Measurements from ENCODE around the gene MARCHF2.

DNA sequence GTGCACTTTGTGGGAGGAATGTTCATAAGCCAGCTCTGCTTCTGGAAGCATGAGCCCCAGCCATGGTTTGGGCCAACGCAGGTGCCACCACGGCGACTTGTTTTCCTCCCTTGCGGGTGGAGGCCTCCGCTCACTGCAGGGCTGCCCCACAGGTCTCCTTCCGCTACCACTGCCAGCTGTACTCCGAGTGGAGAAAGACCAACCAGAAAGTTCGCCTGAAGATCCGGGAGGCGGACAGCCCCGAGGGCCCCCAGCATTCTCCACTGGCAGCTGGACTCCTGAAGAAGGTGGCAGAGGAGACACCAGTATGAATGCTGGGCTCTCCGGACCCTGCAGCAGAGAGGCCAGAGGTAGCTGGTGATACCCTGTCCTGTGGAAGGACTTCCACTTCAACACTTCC, 25.1 kb downstream of the MARCHF2 start:
- TF ChIP-seq, protein P1, sequence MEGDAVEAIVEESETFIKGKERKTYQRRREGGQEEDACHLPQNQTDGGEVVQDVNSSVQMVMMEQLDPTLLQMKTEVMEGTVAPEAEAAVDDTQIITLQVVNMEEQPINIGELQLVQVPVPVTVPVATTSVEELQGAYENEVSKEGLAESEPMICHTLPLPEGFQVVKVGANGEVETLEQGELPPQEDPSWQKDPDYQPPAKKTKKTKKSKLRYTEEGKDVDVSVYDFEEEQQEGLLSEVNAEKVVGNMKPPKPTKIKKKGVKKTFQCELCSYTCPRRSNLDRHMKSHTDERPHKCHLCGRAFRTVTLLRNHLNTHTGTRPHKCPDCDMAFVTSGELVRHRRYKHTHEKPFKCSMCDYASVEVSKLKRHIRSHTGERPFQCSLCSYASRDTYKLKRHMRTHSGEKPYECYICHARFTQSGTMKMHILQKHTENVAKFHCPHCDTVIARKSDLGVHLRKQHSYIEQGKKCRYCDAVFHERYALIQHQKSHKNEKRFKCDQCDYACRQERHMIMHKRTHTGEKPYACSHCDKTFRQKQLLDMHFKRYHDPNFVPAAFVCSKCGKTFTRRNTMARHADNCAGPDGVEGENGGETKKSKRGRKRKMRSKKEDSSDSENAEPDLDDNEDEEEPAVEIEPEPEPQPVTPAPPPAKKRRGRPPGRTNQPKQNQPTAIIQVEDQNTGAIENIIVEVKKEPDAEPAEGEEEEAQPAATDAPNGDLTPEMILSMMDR (IDR thresholded peaks at IDR 0.05; ENCODE audit: insufficient read depth, low read length, poor library complexity, severe bottlenecking), result no peak
- TF ChIP-seq EZH2phosphoT487 (conservative IDR thresholded peaks at IDR 0.05; ENCODE audit: low read length), result no peak
